HCT116 (cell line): ENCODE measurements around the gene DHX36. TPM values are rescaled to one million over a fixed set of nuclear protein-coding genes. Genes with fewer than 3 reads are reported as not detected.

Experiments
- ATAC-seq: fragments of 200-7000 bp; cut with Tn5 transposase; 2 replicates; pipeline ENCODE4 v1.9.1; 2020; ENCODE audit warnings: mild to moderate bottlenecking, moderate library complexity
- BruUV-seq: library from RNA; stranded (reverse); fragments of 400-500 nt; replicated peaks from 2 replicates; lab custom pipeline; 2021; lab: Mats Ljungman, UMichigan
- CTCF ChIA-PET: fragments of 300-600 bp; sonication (Branson Sonifier 250); formaldehyde crosslinking; loops from one replicate; lab custom pipeline; 2021; ENCODE audit warnings: antibody characterized with exemption; lab: Charles Lee
- POLR2A ChIA-PET: fragments of 300-600, 350-600 bp; sonication (Branson Sonifier 250); formaldehyde crosslinking; loops from one replicate; lab custom pipeline; 2021; ENCODE audit warnings: antibody characterized with exemption; lab: Charles Lee
- RAD21 ChIA-PET, 2 experiments: fragments of 300-600 bp; sonication (Branson Sonifier 250); formaldehyde crosslinking; loops; one replicate each; lab custom pipeline; 2023; ENCODE audit warnings: low total read pairs in 2 of 2; ENCODE audit not compliant: uncharacterized antibody in 2 of 2, unreplicated experiment in 2 of 2, low non-redundant PET in 1 of 2; lab: Charles Lee
- DNase-seq: peaks from one replicate; pipeline ENCODE4 v3.0.0-alpha.2; 2010; ENCODE audit warnings: low read depth, low spot score
- H2AFZ ChIP-seq: fragments of 200-600 bp; shearing (Covaris generic), sonication (generic); 2 replicates; pipeline ENCODE4 v1.6.1; 2017; ENCODE audit warnings: low read depth, mixed run types, mixed read lengths, antibody characterized with exemption, low read length; ENCODE audit not compliant: poor library complexity, severe bottlenecking
- H3K27ac ChIP-seq: 2 replicates; pipeline ENCODE4 v1.5.1; 2012; ENCODE audit warnings: low read depth, low read length
- H3K27me3 ChIP-seq: fragments of 200-600 bp; sonication (generic); 2 replicates; pipeline ENCODE4 v1.6.1; 2016; ENCODE audit warnings: mixed run types, low read length, mixed read lengths; ENCODE audit not compliant: insufficient read depth
- H3K36me3 ChIP-seq, 2 experiments: fragments of 200-500 bp in 1 of 2; fragments of 200-600 bp in 1 of 2; sonication (Bioruptor generic) in 1 of 2; sonication (generic) in 1 of 2; 2 replicates each; pipeline versions ENCODE4 v1.5.1 to v1.6.1; 2014 to 2016; ENCODE audit warnings: low read length in 2 of 2, inconsistent platforms in 1 of 2, mixed read lengths in 1 of 2, mixed run types in 1 of 2; ENCODE audit not compliant: insufficient read depth in 2 of 2, control insufficient read depth in 1 of 2
- H3K4me1 ChIP-seq, 2 experiments: fragments of 200-600 bp in 1 of 2; sonication (generic) in 1 of 2; 2 replicates each; pipeline versions ENCODE4 v1.5.1 to v1.6.1; 2012 to 2017; ENCODE audit warnings: low read length in 2 of 2, inconsistent platforms in 1 of 2, mild to moderate bottlenecking in 1 of 2, mixed read lengths in 1 of 2, mixed run types in 1 of 2, moderate library complexity in 1 of 2; ENCODE audit not compliant: insufficient read depth in 2 of 2, control insufficient read depth in 1 of 2
- H3K4me2 ChIP-seq: fragments of 200-600 bp; sonication (generic); 2 replicates; pipeline ENCODE4 v1.6.1; 2017; ENCODE audit warnings: mixed run types, low read length, mixed read lengths
- H3K4me3 ChIP-seq, 2 experiments: fragments of 200-600 bp in 1 of 2; sonication (generic) in 1 of 2; replicated peaks in 1 of 2; 2 replicates each; pipeline ENCODE4 v1.5.1; 2011 to 2016; ENCODE audit warnings: low read length in 2 of 2, control low read depth in 1 of 2, low read depth in 1 of 2, mild to moderate bottlenecking in 1 of 2, mixed read lengths in 1 of 2, mixed run types in 1 of 2
- H3K79me2 ChIP-seq: fragments of 200-600 bp; sonication (generic); 2 replicates; pipeline ENCODE4 v1.6.1; 2017; ENCODE audit warnings: mild to moderate bottlenecking, mixed run types, low read length, moderate library complexity, mixed read lengths; ENCODE audit not compliant: insufficient read depth
- H3K9ac ChIP-seq: fragments of 200-600 bp; sonication (generic); 2 replicates; pipeline ENCODE4 v1.6.1; 2016; ENCODE audit warnings: low read length, mixed read lengths
- H3K9me2 ChIP-seq: fragments of 200-600 bp; sonication (generic), shearing (Covaris generic); 2 replicates; pipeline ENCODE4 v1.6.1; 2017; ENCODE audit warnings: mixed run types, mild to moderate bottlenecking, moderate library complexity; ENCODE audit not compliant: insufficient read depth
- H3K9me3 ChIP-seq, 2 experiments: fragments of 200-500 bp in 1 of 2; fragments of 200-600 bp in 1 of 2; sonication (Bioruptor generic) in 1 of 2; sonication (generic) in 1 of 2; 2 replicates each; pipeline ENCODE4 v1.6.1; 2014 to 2017; ENCODE audit warnings: low read length in 2 of 2, mixed read lengths in 2 of 2, inconsistent platforms in 1 of 2, low read depth in 1 of 2, mild to moderate bottlenecking in 1 of 2, mixed run types in 1 of 2, moderate library complexity in 1 of 2; ENCODE audit not compliant: control insufficient read depth in 1 of 2, insufficient read depth in 1 of 2
- H4K20me1 ChIP-seq: fragments of 200-600 bp; sonication (generic), shearing (Covaris generic); 2 replicates; pipeline ENCODE4 v1.6.1; 2017; ENCODE audit warnings: mixed run types, mild to moderate bottlenecking, moderate library complexity; ENCODE audit not compliant: insufficient read depth
- ATF3 ChIP-seq: IDR thresholded peaks from 2 replicates; pipeline ENCODE4 v1.6.1; 2012
- CEBPB ChIP-seq: IDR thresholded peaks from 2 replicates; pipeline ENCODE4 v1.6.1; 2012; ENCODE audit warnings: low read depth
- ELF1 ChIP-seq: IDR thresholded peaks from 2 replicates; pipeline ENCODE4 v1.6.1; 2012; ENCODE audit warnings: low read depth, borderline replicate concordance
- EZH2phosphoT487 ChIP-seq: fragments of 200-600 bp; IDR thresholded peaks from 2 replicates; pipeline ENCODE4 v1.6.1; 2018; ENCODE audit warnings: antibody characterized with exemption, borderline replicate concordance
- JUND ChIP-seq: IDR thresholded peaks from 2 replicates; pipeline ENCODE4 v1.6.1; 2012
- POLR2AphosphoS5 ChIP-seq: IDR thresholded peaks from 2 replicates; pipeline ENCODE4 v1.6.1; 2011; ENCODE audit warnings: mild to moderate bottlenecking, low read depth, low read length, moderate library complexity
- RAD21 ChIP-seq: IDR thresholded peaks from 2 replicates; pipeline ENCODE4 v1.6.1; 2012; ENCODE audit warnings: low read depth, mild to moderate bottlenecking
- SIN3A ChIP-seq: IDR thresholded peaks from 2 replicates; pipeline ENCODE4 v1.6.1; 2012; ENCODE audit warnings: low read depth
- TCF7L2 ChIP-seq: IDR thresholded peaks from 2 replicates; pipeline ENCODE4 v1.7.0; 2011; ENCODE audit warnings: borderline replicate concordance, inconsistent platforms; ENCODE audit not compliant: insufficient read depth, insufficient read length; ENCODE audit errors: extremely low read depth
- ZFX ChIP-seq: fragments of 450-650 bp; IDR thresholded peaks from 2 replicates; pipeline ENCODE4 v1.6.1; 2017
- intact Hi-C: fragments of 100-400 bp; cut with micrococcal nuclease; formaldehyde crosslinking; loops from 2 replicates; pipeline ENCODE4 v1.10.0; 2022
- total RNA-seq: library from RNA; stranded (reverse); gene quantifications from one replicate; pipeline ENCODE4 v1.2.1, GENCODE V29; 2021; ENCODE audit not compliant: unreplicated experiment
- TF ChIP-seq, protein P1 (sequence below), 3 experiments: fragments of 200-600 bp in 1 of 3; sonication (generic) in 1 of 3; IDR thresholded peaks in 2 of 3; conservative IDR thresholded peaks in 1 of 3; 2 replicates each; pipeline ENCODE4 v1.5.1; 2012 to 2017; ENCODE audit warnings: low read depth in 2 of 3, low read length in 2 of 3, antibody characterized with exemption in 1 of 3, borderline replicate concordance in 1 of 3, control low read depth in 1 of 3, mild to moderate bottlenecking in 1 of 3, mixed read lengths in 1 of 3, mixed run types in 1 of 3, moderate library complexity in 1 of 3; ENCODE audit not compliant: insufficient read depth in 1 of 3
- TF ChIP-seq, protein P2 (sequence below): IDR thresholded peaks from 2 replicates; pipeline ENCODE4 v1.6.1; 2012; ENCODE audit warnings: low read depth

DHX36 gene
- total RNA-seq, 1 experiment from 2014 or later, result 49.9 TPM

GRCh38 chr3:154241496-154241895 is 82.8 kb downstream of the DHX36 start:
- Histone ChIP-seq H3K79me2 (no peaks in the 10 kb centered on the region), H3K4me3 (no peak overlapping the region), H3K9me3 (no peaks in the 10 kb centered on the region), H3K4me2 (no peak overlapping the region), H3K27ac (no peak overlapping the region), H3K36me3 (no peaks in the 10 kb centered on the region), H3K9me2 (no peaks in the 10 kb centered on the region), H2AFZ (no peak overlapping the region), H3K4me1 (peaks cover 0 to 15% of the 10 kb centered on the region in 2 experiments; a peak in 2 of 4 replicates), H3K9ac (no peak overlapping the region), H4K20me1 (no peaks in the 10 kb centered on the region), H3K27me3 (no peaks in the 10 kb centered on the region)
- POLR2A ChIA-PET, result no interaction called here
- TF ChIP-seq ZFX (no peak), RAD21 (no peak), TCF7L2 (no peak), CEBPB (no peak), POLR2AphosphoS5 (no peak), EZH2phosphoT487 (no peak), JUND (no peak), SIN3A (no peak), ATF3 (no peak), ELF1 (no peak)
- TF ChIP-seq, protein P1, sequence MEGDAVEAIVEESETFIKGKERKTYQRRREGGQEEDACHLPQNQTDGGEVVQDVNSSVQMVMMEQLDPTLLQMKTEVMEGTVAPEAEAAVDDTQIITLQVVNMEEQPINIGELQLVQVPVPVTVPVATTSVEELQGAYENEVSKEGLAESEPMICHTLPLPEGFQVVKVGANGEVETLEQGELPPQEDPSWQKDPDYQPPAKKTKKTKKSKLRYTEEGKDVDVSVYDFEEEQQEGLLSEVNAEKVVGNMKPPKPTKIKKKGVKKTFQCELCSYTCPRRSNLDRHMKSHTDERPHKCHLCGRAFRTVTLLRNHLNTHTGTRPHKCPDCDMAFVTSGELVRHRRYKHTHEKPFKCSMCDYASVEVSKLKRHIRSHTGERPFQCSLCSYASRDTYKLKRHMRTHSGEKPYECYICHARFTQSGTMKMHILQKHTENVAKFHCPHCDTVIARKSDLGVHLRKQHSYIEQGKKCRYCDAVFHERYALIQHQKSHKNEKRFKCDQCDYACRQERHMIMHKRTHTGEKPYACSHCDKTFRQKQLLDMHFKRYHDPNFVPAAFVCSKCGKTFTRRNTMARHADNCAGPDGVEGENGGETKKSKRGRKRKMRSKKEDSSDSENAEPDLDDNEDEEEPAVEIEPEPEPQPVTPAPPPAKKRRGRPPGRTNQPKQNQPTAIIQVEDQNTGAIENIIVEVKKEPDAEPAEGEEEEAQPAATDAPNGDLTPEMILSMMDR (IDR thresholded peaks at IDR 0.05 in 2 of 3, conservative IDR thresholded peaks at IDR 0.05 in 1 of 3; ENCODE audit: borderline replicate concordance in 1 of 3, insufficient read depth in 1 of 3, low read depth in 2 of 3, low read length in 2 of 3), result no peak
- TF ChIP-seq, protein P2, sequence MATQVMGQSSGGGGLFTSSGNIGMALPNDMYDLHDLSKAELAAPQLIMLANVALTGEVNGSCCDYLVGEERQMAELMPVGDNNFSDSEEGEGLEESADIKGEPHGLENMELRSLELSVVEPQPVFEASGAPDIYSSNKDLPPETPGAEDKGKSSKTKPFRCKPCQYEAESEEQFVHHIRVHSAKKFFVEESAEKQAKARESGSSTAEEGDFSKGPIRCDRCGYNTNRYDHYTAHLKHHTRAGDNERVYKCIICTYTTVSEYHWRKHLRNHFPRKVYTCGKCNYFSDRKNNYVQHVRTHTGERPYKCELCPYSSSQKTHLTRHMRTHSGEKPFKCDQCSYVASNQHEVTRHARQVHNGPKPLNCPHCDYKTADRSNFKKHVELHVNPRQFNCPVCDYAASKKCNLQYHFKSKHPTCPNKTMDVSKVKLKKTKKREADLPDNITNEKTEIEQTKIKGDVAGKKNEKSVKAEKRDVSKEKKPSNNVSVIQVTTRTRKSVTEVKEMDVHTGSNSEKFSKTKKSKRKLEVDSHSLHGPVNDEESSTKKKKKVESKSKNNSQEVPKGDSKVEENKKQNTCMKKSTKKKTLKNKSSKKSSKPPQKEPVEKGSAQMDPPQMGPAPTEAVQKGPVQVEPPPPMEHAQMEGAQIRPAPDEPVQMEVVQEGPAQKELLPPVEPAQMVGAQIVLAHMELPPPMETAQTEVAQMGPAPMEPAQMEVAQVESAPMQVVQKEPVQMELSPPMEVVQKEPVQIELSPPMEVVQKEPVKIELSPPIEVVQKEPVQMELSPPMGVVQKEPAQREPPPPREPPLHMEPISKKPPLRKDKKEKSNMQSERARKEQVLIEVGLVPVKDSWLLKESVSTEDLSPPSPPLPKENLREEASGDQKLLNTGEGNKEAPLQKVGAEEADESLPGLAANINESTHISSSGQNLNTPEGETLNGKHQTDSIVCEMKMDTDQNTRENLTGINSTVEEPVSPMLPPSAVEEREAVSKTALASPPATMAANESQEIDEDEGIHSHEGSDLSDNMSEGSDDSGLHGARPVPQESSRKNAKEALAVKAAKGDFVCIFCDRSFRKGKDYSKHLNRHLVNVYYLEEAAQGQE, result no peak
- intact Hi-C loops, result no loop called here
- BruUV-seq, result no TSS peak
- RAD21 ChIA-PET, result no interaction called here
- DNase-seq (no peak), ATAC-seq (no peak)
- CTCF ChIA-PET, result no interaction called here
